ENCODE data around the gene L3MBTL4. TPM values are rescaled to one million over a fixed set of nuclear protein-coding genes. Genes with fewer than 3 reads are reported as not detected.

L3MBTL4 gene
- polyA plus RNA-seq, 4 donors: 2.6 to 6.5 (median 3.6) TPM

GRCh38 chr18:6434987-6435709 lies 20.4 kb upstream of the L3MBTL4 start:
- Histone ChIP-seq H3K27ac (ENCODE audit: low read depth in 1 of 3, low read length in 2 of 3) (no peak overlapping the region), H3K4me3 (ENCODE audit: low read depth in 1 of 3, low read length in 3 of 3) (no peak overlapping the region), H3K36me3 (ENCODE audit: control insufficient read depth in 3 of 3, insufficient read depth in 2 of 3, low read depth in 1 of 3, low read length in 3 of 3) (no peaks in the 10 kb centered on the region), H3K9me3 (ENCODE audit: control insufficient read depth in 2 of 2, insufficient read depth in 1 of 2, low read depth in 1 of 2, low read length in 1 of 2) (no peaks in the 10 kb centered on the region), H3K4me1 (ENCODE audit: control insufficient read depth in 3 of 3, insufficient read depth in 2 of 3, low read depth in 1 of 3, low read length in 2 of 3) (no peaks in the 10 kb centered on the region), H3K27me3 (ENCODE audit: control insufficient read depth in 3 of 3, insufficient read depth in 3 of 3, low read length in 3 of 3) (no peaks in the 10 kb centered on the region)
- WGBS, 3 donors: 68 to 71% (median 70%) methylated on average over 6 of the region's 6 CpGs
- FAIRE-seq (no peak), DNase-seq (no peak)

- Histone ChIP-seq H3K27me3 (ENCODE audit: control insufficient read depth in 3 of 3, insufficient read depth in 3 of 3, low read length in 3 of 3) (no peaks in the 10 kb centered on the region), H3K9me3 (ENCODE audit: control insufficient read depth in 2 of 2, insufficient read depth in 1 of 2, low read depth in 1 of 2, low read length in 1 of 2) (no peaks in the 10 kb centered on the region), H3K36me3 (ENCODE audit: control insufficient read depth in 3 of 3, insufficient read depth in 2 of 3, low read depth in 1 of 3, low read length in 3 of 3) (no peaks in the 10 kb centered on the region), H3K27ac (ENCODE audit: low read depth in 1 of 3, low read length in 2 of 3) (no peak overlapping the region), H3K4me3 (ENCODE audit: low read depth in 1 of 3, low read length in 3 of 3) (no peak overlapping the region), H3K4me1 (ENCODE audit: control insufficient read depth in 3 of 3, insufficient read depth in 2 of 3, low read depth in 1 of 3, low read length in 2 of 3) (no peaks in the 10 kb centered on the region)
- DNase-seq (peak in 1 of 2 donors; percentile 19), FAIRE-seq (no peak)
- WGBS, 3 donors: 25 to 46% (median 36%) methylated on average over 5 of the region's 5 CpGs
Measured at GRCh38 chr18:6434481-6434880, 19.8 kb upstream of the L3MBTL4 start.

GRCh38 chr18:6431659-6432318 lies 17.1 kb upstream of the L3MBTL4 start:
- no peak overlapping the region for H3K27ac ChIP-seq (ENCODE audit: low read depth in 1 of 3, low read length in 2 of 3)
- FAIRE-seq: no peak
- H3K4me1 ChIP-seq (ENCODE audit: control insufficient read depth in 3 of 3, insufficient read depth in 2 of 3, low read depth in 1 of 3, low read length in 2 of 3): no peaks in the 10 kb centered on the region
- DNase-seq: no peak
- no peaks in the 10 kb centered on the region for H3K27me3 ChIP-seq (ENCODE audit: control insufficient read depth in 3 of 3, insufficient read depth in 3 of 3, low read length in 3 of 3)
- H3K4me3 ChIP-seq (ENCODE audit: low read depth in 1 of 3, low read length in 3 of 3): no peak overlapping the region
- no peaks in the 10 kb centered on the region for H3K9me3 ChIP-seq (ENCODE audit: control insufficient read depth in 2 of 2, insufficient read depth in 1 of 2, low read depth in 1 of 2, low read length in 1 of 2)
- 66 to 78% (median 71%) methylated on average over 19 of the region's 19 CpGs for WGBS, 3 donors
- H3K36me3 ChIP-seq (ENCODE audit: control insufficient read depth in 3 of 3, insufficient read depth in 2 of 3, low read depth in 1 of 3, low read length in 3 of 3): no peaks in the 10 kb centered on the region

- Histone ChIP-seq H3K36me3 (ENCODE audit: control insufficient read depth in 3 of 3, insufficient read depth in 2 of 3, low read depth in 1 of 3, low read length in 3 of 3) (no peaks in the 10 kb centered on the region), H3K9me3 (ENCODE audit: control insufficient read depth in 2 of 2, insufficient read depth in 1 of 2, low read depth in 1 of 2, low read length in 1 of 2) (no peaks in the 10 kb centered on the region), H3K4me3 (ENCODE audit: low read depth in 1 of 3, low read length in 3 of 3) (no peak overlapping the region), H3K27me3 (ENCODE audit: control insufficient read depth in 3 of 3, insufficient read depth in 3 of 3, low read length in 3 of 3) (no peaks in the 10 kb centered on the region), H3K27ac (ENCODE audit: low read depth in 1 of 3, low read length in 2 of 3) (no peak overlapping the region), H3K4me1 (ENCODE audit: control insufficient read depth in 3 of 3, insufficient read depth in 2 of 3, low read depth in 1 of 3, low read length in 2 of 3) (no peaks in the 10 kb centered on the region)
- FAIRE-seq (no peak), DNase-seq (no peak)
- 67 to 81% (median 69%) methylated on average over 3 of the region's 3 CpGs for WGBS, 3 donors
Measured at GRCh38 chr18:6428851-6429395, 14.2 kb upstream of the L3MBTL4 start.

GRCh38 chr18:6427286-6427685 lies 12.6 kb upstream of the L3MBTL4 start:
- no peaks in the 10 kb centered on the region for H3K4me1 ChIP-seq (ENCODE audit: control insufficient read depth in 3 of 3, insufficient read depth in 2 of 3, low read depth in 1 of 3, low read length in 2 of 3)

GRCh38 chr18:6423289-6423688 lies 8.6 kb upstream of the L3MBTL4 start:
- 75 to 79% (median 78%) methylated on average over 5 of the region's 5 CpGs for WGBS, 3 donors
- DNase-seq: no peak
- no peaks in the 10 kb centered on the region for H3K9me3 ChIP-seq (ENCODE audit: control insufficient read depth in 2 of 2, insufficient read depth in 1 of 2, low read depth in 1 of 2, low read length in 1 of 2)
- no peak overlapping the region for H3K27ac ChIP-seq (ENCODE audit: low read depth in 1 of 3, low read length in 2 of 3)
- no peaks in the 10 kb centered on the region for H3K36me3 ChIP-seq (ENCODE audit: control insufficient read depth in 3 of 3, insufficient read depth in 2 of 3, low read depth in 1 of 3, low read length in 3 of 3)
- H3K27me3 ChIP-seq (ENCODE audit: control insufficient read depth in 3 of 3, insufficient read depth in 3 of 3, low read length in 3 of 3): no peaks in the 10 kb centered on the region
- no peak for FAIRE-seq
- no peaks in the 10 kb centered on the region for H3K4me1 ChIP-seq (ENCODE audit: control insufficient read depth in 3 of 3, insufficient read depth in 2 of 3, low read depth in 1 of 3, low read length in 2 of 3)
- no peak overlapping the region for H3K4me3 ChIP-seq (ENCODE audit: low read depth in 1 of 3, low read length in 3 of 3)

More at GRCh38 chr18:6427286-6427685, 12.6 kb upstream of the L3MBTL4 start:
- H3K27me3 ChIP-seq (ENCODE audit: control insufficient read depth in 3 of 3, insufficient read depth in 3 of 3, low read length in 3 of 3): no peaks in the 10 kb centered on the region
- H3K27ac ChIP-seq (ENCODE audit: low read depth in 1 of 3, low read length in 2 of 3): no peak overlapping the region
- DNase-seq (no peak), FAIRE-seq (no peak)
- no peaks in the 10 kb centered on the region for H3K9me3 ChIP-seq (ENCODE audit: control insufficient read depth in 2 of 2, insufficient read depth in 1 of 2, low read depth in 1 of 2, low read length in 1 of 2)
- 71 to 91% (median 91%) methylated on average over 1 of the region's 1 CpG for WGBS, 3 donors
- no peak overlapping the region for H3K4me3 ChIP-seq (ENCODE audit: low read depth in 1 of 3, low read length in 3 of 3)
- H3K36me3 ChIP-seq (ENCODE audit: control insufficient read depth in 3 of 3, insufficient read depth in 2 of 3, low read depth in 1 of 3, low read length in 3 of 3): no peaks in the 10 kb centered on the region

- 1 to 3% (median 1%) methylated on average over 48 to 68 of the region's 68 CpGs for WGBS, 3 donors
- Histone ChIP-seq H3K4me1 (ENCODE audit: control insufficient read depth in 3 of 3, insufficient read depth in 2 of 3, low read depth in 1 of 3, low read length in 2 of 3) (peaks cover 0 to 4% (median 0%) of the 10 kb centered on the region in 3 donors), H3K36me3 (ENCODE audit: control insufficient read depth in 3 of 3, insufficient read depth in 2 of 3, low read depth in 1 of 3, low read length in 3 of 3) (no peaks in the 10 kb centered on the region), H3K4me3 (ENCODE audit: low read depth in 1 of 3, low read length in 3 of 3) (peak overlapping the region; percentile 54 to 88 (median 67)), H3K9me3 (ENCODE audit: control insufficient read depth in 2 of 2, insufficient read depth in 1 of 2, low read depth in 1 of 2, low read length in 1 of 2) (no peaks in the 10 kb centered on the region), H3K27ac (ENCODE audit: low read depth in 1 of 3, low read length in 2 of 3) (peak overlapping the region; percentile 37 to 99 (median 91)), H3K27me3 (ENCODE audit: control insufficient read depth in 3 of 3, insufficient read depth in 3 of 3, low read length in 3 of 3) (peaks cover 0 to 25% (median 2%) of the 10 kb centered on the region in 3 donors)
- FAIRE-seq: no peak
- peak; percentile 84 to 89 for DNase-seq
Measured at GRCh38 chr18:6414118-6414722, 491 bp downstream of the L3MBTL4 start.

- Histone ChIP-seq H3K4me1 (ENCODE audit: control insufficient read depth in 3 of 3, insufficient read depth in 2 of 3, low read depth in 1 of 3, low read length in 2 of 3) (peaks cover 0 to 4% (median 0%) of the 10 kb centered on the region in 3 donors), H3K9me3 (ENCODE audit: control insufficient read depth in 2 of 2, insufficient read depth in 1 of 2, low read depth in 1 of 2, low read length in 1 of 2) (no peaks in the 10 kb centered on the region), H3K36me3 (ENCODE audit: control insufficient read depth in 3 of 3, insufficient read depth in 2 of 3, low read depth in 1 of 3, low read length in 3 of 3) (no peaks in the 10 kb centered on the region), H3K4me3 (ENCODE audit: low read depth in 1 of 3, low read length in 3 of 3) (peak overlapping the region in 2 of 3 donors; percentile 54 to 88), H3K27me3 (ENCODE audit: control insufficient read depth in 3 of 3, insufficient read depth in 3 of 3, low read length in 3 of 3) (peaks cover 0 to 25% (median 2%) of the 10 kb centered on the region in 3 donors), H3K27ac (ENCODE audit: low read depth in 1 of 3, low read length in 2 of 3) (peak overlapping the region; percentile 37 to 99 (median 91))
- 18 to 24% (median 23%) methylated on average over 22 to 25 of the region's 25 CpGs for WGBS, 3 donors
- DNase-seq: peak in 1 of 2 donors; percentile 66
- no peak for FAIRE-seq
Measured at GRCh38 chr18:6413579-6414117, 1.1 kb downstream of the L3MBTL4 start.

Data from small intestine (tissue), 7 donors.